Measurements from ENCODE around the gene CRACR2B. TPM values are rescaled to one million over a fixed set of nuclear protein-coding genes. Genes with fewer than 3 reads are reported as not detected.

Gene CRACR2B
- total RNA-seq, 4 donors from 2014 or later = 82.7 to 373 (median 210) TPM

- in situ Hi-C loops (cut with MboI; ENCODE audit: low pct_ligation_motif_present in 1 of 4, low pct_unique_long_range_greater_than_20kb in 1 of 4, low sequenced_read_pairs in 3 of 4) = no loop called here
- TF ChIP-seq POLR2AphosphoS5 (IDR thresholded peaks at IDR 0.05) = no peak
- TF ChIP-seq CTCF (IDR thresholded peaks at IDR 0.05) = no peak
- TF ChIP-seq EP300 (IDR thresholded peaks at IDR 0.05; ENCODE audit: low read depth) = no peak
- no peak for TF ChIP-seq POLR2A (IDR thresholded peaks at IDR 0.05)
- WGBS, 2 donors (ENCODE audit: low coverage in 1 of 2) = 87% methylated on average over 27 of the region's 31 CpGs; no CpG with 5 or more reads in 1 of the 2 donors
- H3K27me3 ChIP-seq = peaks cover 12% of the 10 kb centered on the region
- H3K9me3 ChIP-seq = no peaks in the 10 kb centered on the region
- intact Hi-C loops (cut with DNase I; ENCODE audit: low total_unique reads) = no loop called here
- H3K27ac ChIP-seq = no peak overlapping the region
- H3K36me3 ChIP-seq = no peaks in the 10 kb centered on the region
- no peak overlapping the region for H3K4me3 ChIP-seq
- no peak for DNase-seq
- H3K4me1 ChIP-seq = peaks cover 16 to 42% (median 32%) of the 10 kb centered on the region in 4 donors
Observed at GRCh38 chr11:794013-794765, 33.5 kb upstream of the CRACR2B start.

GRCh38 chr11:794766-795633 lies 32.7 kb upstream of the CRACR2B start:
- H3K27me3 ChIP-seq = peaks cover 4% of the 10 kb centered on the region
- H3K4me3 ChIP-seq = peak overlapping the region; percentile 44 to 75 (median 65)
- H3K9me3 ChIP-seq = no peaks in the 10 kb centered on the region
- DNase-seq = peak; percentile 43
- 40 to 41% methylated on average over 2 to 38 of the region's 38 CpGs for WGBS, 2 donors (ENCODE audit: low coverage in 1 of 2)
- in situ Hi-C loops (cut with MboI; ENCODE audit: low pct_ligation_motif_present in 1 of 4, low pct_unique_long_range_greater_than_20kb in 1 of 4, low sequenced_read_pairs in 3 of 4) = no loop called here
- TF ChIP-seq EP300 (IDR thresholded peaks at IDR 0.05; ENCODE audit: low read depth) (no peak), POLR2AphosphoS5 (IDR thresholded peaks at IDR 0.05) (no peak), POLR2A (IDR thresholded peaks at IDR 0.05) (no peak), CTCF (IDR thresholded peaks at IDR 0.05) (no peak)
- intact Hi-C loops (cut with DNase I; ENCODE audit: low total_unique reads) = no loop called here
- H3K36me3 ChIP-seq = no peaks in the 10 kb centered on the region
- H3K4me1 ChIP-seq = peaks cover 16 to 36% (median 30%) of the 10 kb centered on the region in 4 donors
- H3K27ac ChIP-seq = peak overlapping the region; percentile 81 to 94 (median 88)

- Histone ChIP-seq H3K27ac (peak overlapping the region; percentile 81 to 94 (median 88)), H3K36me3 (no peaks in the 10 kb centered on the region), H3K4me1 (peaks cover 16 to 35% (median 30%) of the 10 kb centered on the region in 4 donors), H3K27me3 (no peaks in the 10 kb centered on the region), H3K4me3 (peak overlapping the region; percentile 44 to 75 (median 65)), H3K9me3 (no peaks in the 10 kb centered on the region)
- intact Hi-C loops (cut with DNase I; ENCODE audit: low total_unique reads) = no loop called here
- TF ChIP-seq EP300 (IDR thresholded peaks at IDR 0.05; ENCODE audit: low read depth) (no peak), POLR2AphosphoS5 (IDR thresholded peaks at IDR 0.05) (peak; percentile 48 to 57 (median 52)), POLR2A (IDR thresholded peaks at IDR 0.05) (peak; percentile 35)
- in situ Hi-C loops (cut with MboI; ENCODE audit: low pct_ligation_motif_present in 1 of 4, low pct_unique_long_range_greater_than_20kb in 1 of 4, low sequenced_read_pairs in 3 of 4) = no loop called here
- DNase-seq = peak; percentile 81
- 0% methylated on average over 11 of the region's 26 CpGs; no CpG with 5 or more reads in 1 of the 2 donors for whole genome bisulfite sequencing, 2 donors (ENCODE audit: low coverage in 1 of 2)
Observed at GRCh38 chr11:795634-796564, 31.8 kb upstream of the CRACR2B start.

- intact Hi-C loops (cut with DNase I; ENCODE audit: low total_unique reads) = no loop called here
- H3K36me3 ChIP-seq = no peaks in the 10 kb centered on the region
Observed at GRCh38 chr11:796565-797295, 31.0 kb upstream of the CRACR2B start.

More at GRCh38 chr11:796565-797295, 31.0 kb upstream of the CRACR2B start:
- DNase-seq = peak; percentile 37
- no peaks in the 10 kb centered on the region for H3K27me3 ChIP-seq
- no peaks in the 10 kb centered on the region for H3K9me3 ChIP-seq
- in situ Hi-C loops (cut with MboI; ENCODE audit: low pct_ligation_motif_present in 1 of 4, low pct_unique_long_range_greater_than_20kb in 1 of 4, low sequenced_read_pairs in 3 of 4) = no loop called here
- peaks cover 16 to 35% (median 30%) of the 10 kb centered on the region in 4 donors for H3K4me1 ChIP-seq
- TF ChIP-seq POLR2AphosphoS5 (IDR thresholded peaks at IDR 0.05) (no peak), CTCF (IDR thresholded peaks at IDR 0.05) (no peak), EP300 (IDR thresholded peaks at IDR 0.05; ENCODE audit: low read depth) (no peak), POLR2A (IDR thresholded peaks at IDR 0.05) (no peak)
- WGBS, 2 donors (ENCODE audit: low coverage in 1 of 2) = 6% methylated on average over 16 of the region's 18 CpGs; no CpG with 5 or more reads in 1 of the 2 donors
- peak overlapping the region; percentile 59 to 75 (median 72) for H3K4me3 ChIP-seq
- H3K27ac ChIP-seq = peak overlapping the region; percentile 81 to 94 (median 88)

Data from transverse colon (tissue), 4 donors.